ENCODE measurements around the gene MYL11.
A peak's percentile ranks its signal among the peaks of the same experiment; 100 is the strongest.
"Not testable (repeated sequence)": the region's sequence is repeated elsewhere in the genome, so short reads cannot be mapped to it uniquely, and the experiment has no call there.

MYL11 gene

GRCh38 chr16:30374538-30374937 is at the start of gene MYL11:
TSS of gene MYL11 (plus strand) at chr16:30374802. CDS start at chr16:30374858, 56 bp downstream.
- in situ Hi-C loops (cut with MboI; ENCODE audit: low sequenced_read_pairs, unreplicated experiment) = no loop called here

GRCh38 chr16:30334473-30334989 is 40.1 kb upstream of the MYL11 start:
- in situ Hi-C loops (cut with MboI; ENCODE audit: low sequenced_read_pairs, unreplicated experiment) = not testable (repeated sequence)
- peak; percentile 74 for DNase-seq (ENCODE audit: low spot score)

More at GRCh38 chr16:30374538-30374937, at the start of gene MYL11:
- DNase-seq (ENCODE audit: low spot score) = no peak
- TF ChIP-seq CTCF (IDR thresholded peaks at IDR 0.05; ENCODE audit: borderline replicate concordance, control extremely low read depth, extremely low read depth, insufficient read depth, missing control alignments) = no peak

GRCh38 chr16:30335028-30335597 is 39.5 kb upstream of the MYL11 start:
- peak; percentile 73 for DNase-seq (ENCODE audit: low spot score)
- in situ Hi-C loops (cut with MboI; ENCODE audit: low sequenced_read_pairs, unreplicated experiment) = not testable (repeated sequence)

- TF ChIP-seq CTCF (IDR thresholded peaks at IDR 0.05; ENCODE audit: borderline replicate concordance, control extremely low read depth, extremely low read depth, insufficient read depth, missing control alignments) = no peak
- no peak for DNase-seq (ENCODE audit: low spot score)
- in situ Hi-C loops (cut with MboI; ENCODE audit: low sequenced_read_pairs, unreplicated experiment) = no loop called here
These were observed 38.8 kb upstream of the MYL11 start for GRCh38 chr16:30335598-30336474.

GRCh38 chr16:30337964-30338357 is 36.6 kb upstream of the MYL11 start:
- in situ Hi-C loops (cut with MboI; ENCODE audit: low sequenced_read_pairs, unreplicated experiment); DNase-seq (ENCODE audit: low spot score): not testable (repeated sequence)

- in situ Hi-C loops (cut with MboI; ENCODE audit: low sequenced_read_pairs, unreplicated experiment) = not testable (repeated sequence)
These were observed 35.9 kb upstream of the MYL11 start for GRCh38 chr16:30338715-30339114.

GRCh38 chr16:30340621-30341020 is 34.0 kb upstream of the MYL11 start:
- TF ChIP-seq CTCF (IDR thresholded peaks at IDR 0.05; ENCODE audit: borderline replicate concordance, control extremely low read depth, extremely low read depth, insufficient read depth, missing control alignments) = no peak
- no peak for DNase-seq (ENCODE audit: low spot score)
- in situ Hi-C loops (cut with MboI; ENCODE audit: low sequenced_read_pairs, unreplicated experiment) = no loop called here

More at GRCh38 chr16:30338715-30339114, 35.9 kb upstream of the MYL11 start:
- not testable (repeated sequence) for DNase-seq (ENCODE audit: low spot score)

- in situ Hi-C loops (cut with MboI; ENCODE audit: low sequenced_read_pairs, unreplicated experiment); DNase-seq (ENCODE audit: low spot score): not testable (repeated sequence)
These were observed 32.6 kb upstream of the MYL11 start for GRCh38 chr16:30341971-30342370.

- no peak for DNase-seq (ENCODE audit: low spot score)
- in situ Hi-C loops (cut with MboI; ENCODE audit: low sequenced_read_pairs, unreplicated experiment) = no loop called here
- no peak for TF ChIP-seq CTCF (IDR thresholded peaks at IDR 0.05; ENCODE audit: borderline replicate concordance, control extremely low read depth, extremely low read depth, insufficient read depth, missing control alignments)
These were observed 31.7 kb upstream of the MYL11 start for GRCh38 chr16:30342751-30343490.

- in situ Hi-C loops (cut with MboI; ENCODE audit: low sequenced_read_pairs, unreplicated experiment); DNase-seq (ENCODE audit: low spot score): not testable (repeated sequence)
These were observed 31.1 kb upstream of the MYL11 start for GRCh38 chr16:30343491-30343820.

Data from GM13976 (cell line).